B cell (primary cell): ENCODE data around the gene HYDIN.
"Not testable (repeated sequence)": the region's sequence is repeated elsewhere in the genome, so short reads cannot be mapped to it uniquely, and the experiment has no call there.

Experiments used
- EZH2 ChIP-seq: IDR thresholded peaks from 2 replicates; pipeline ENCODE4 v1.6.1; 2012; ENCODE audit warnings: borderline replicate concordance, low read depth, mild to moderate bottlenecking, moderate library complexity, low read length; ENCODE audit not compliant: insufficient read depth, poor library complexity, severe bottlenecking
- TF ChIP-seq, protein P1 (sequence below): fragments of 200-600 bp; IDR thresholded peaks from one replicate; pipeline ENCODE4 v1.8.0; 2022; ENCODE audit warnings: antibody characterized with exemption, mild to moderate bottlenecking

GRCh38 chr16:71083573-71083972 lies 146.9 kb downstream of the HYDIN start:
- TF ChIP-seq EZH2, result not testable (repeated sequence)
- TF ChIP-seq, protein P1, sequence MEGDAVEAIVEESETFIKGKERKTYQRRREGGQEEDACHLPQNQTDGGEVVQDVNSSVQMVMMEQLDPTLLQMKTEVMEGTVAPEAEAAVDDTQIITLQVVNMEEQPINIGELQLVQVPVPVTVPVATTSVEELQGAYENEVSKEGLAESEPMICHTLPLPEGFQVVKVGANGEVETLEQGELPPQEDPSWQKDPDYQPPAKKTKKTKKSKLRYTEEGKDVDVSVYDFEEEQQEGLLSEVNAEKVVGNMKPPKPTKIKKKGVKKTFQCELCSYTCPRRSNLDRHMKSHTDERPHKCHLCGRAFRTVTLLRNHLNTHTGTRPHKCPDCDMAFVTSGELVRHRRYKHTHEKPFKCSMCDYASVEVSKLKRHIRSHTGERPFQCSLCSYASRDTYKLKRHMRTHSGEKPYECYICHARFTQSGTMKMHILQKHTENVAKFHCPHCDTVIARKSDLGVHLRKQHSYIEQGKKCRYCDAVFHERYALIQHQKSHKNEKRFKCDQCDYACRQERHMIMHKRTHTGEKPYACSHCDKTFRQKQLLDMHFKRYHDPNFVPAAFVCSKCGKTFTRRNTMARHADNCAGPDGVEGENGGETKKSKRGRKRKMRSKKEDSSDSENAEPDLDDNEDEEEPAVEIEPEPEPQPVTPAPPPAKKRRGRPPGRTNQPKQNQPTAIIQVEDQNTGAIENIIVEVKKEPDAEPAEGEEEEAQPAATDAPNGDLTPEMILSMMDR, result not testable (repeated sequence)
